Upper lobe of left lung (tissue), 6 donors: ENCODE data around the gene GASK1A. TPM values are rescaled to one million over a fixed set of nuclear protein-coding genes. Genes with fewer than 3 reads are reported as not detected.
"Not testable (repeated sequence)": the region's sequence is repeated elsewhere in the genome, so short reads cannot be mapped to it uniquely, and the experiment has no call there.

Experiments used
- ATAC-seq, 2 donors: fragments of 200-7000 bp; cut with Tn5 transposase; one replicate each; pipeline ENCODE4 v1.9.1; 2022; ENCODE audit warnings: mild to moderate bottlenecking in 2 of 2, moderate library complexity in 2 of 2; ENCODE audit not compliant: low FRiP score in 2 of 2
- DNase-seq, 2 donors: peaks; one replicate each; pipeline ENCODE4 v3.0.0-alpha.2; 2019 to 2020
- H3K27ac ChIP-seq, 4 donors: fragments of 200-600 bp; sonication (generic); one replicate each; pipeline ENCODE4 v1.5.1; 2016 to 2019
- H3K27me3 ChIP-seq, 4 donors: fragments of 200-600 bp; sonication (generic); one replicate each; pipeline ENCODE4 v1.5.1; 2017 to 2019
- H3K36me3 ChIP-seq, 4 donors: fragments of 200-600 bp; sonication (generic); one replicate each; pipeline ENCODE4 v1.5.1; 2016 to 2019
- H3K4me1 ChIP-seq, 4 donors: fragments of 200-600 bp; sonication (generic); one replicate each; pipeline ENCODE4 v1.5.1; 2018 to 2019
- H3K4me3 ChIP-seq, 4 donors: fragments of 200-600 bp; sonication (generic); one replicate each; pipeline ENCODE4 v1.5.1; 2017 to 2019; ENCODE audit warnings: mild to moderate bottlenecking in 2 of 4, moderate library complexity in 1 of 4
- H3K9me3 ChIP-seq, 4 donors: fragments of 200-600 bp; sonication (generic); one replicate each; pipeline ENCODE4 v1.5.1; 2018 to 2019
- EP300 ChIP-seq, 4 donors: sonication (generic); formaldehyde crosslinking; IDR thresholded peaks; one replicate each; pipeline ENCODE4 v1.5.1; 2017; ENCODE audit warnings: antibody characterized with exemption in 4 of 4, control low read depth in 2 of 4
- POLR2A ChIP-seq, 4 donors: fragments of 450-650 bp; IDR thresholded peaks; one replicate each; pipeline ENCODE4 v1.5.1; 2016 to 2017; ENCODE audit warnings: antibody characterized with exemption in 4 of 4, mild to moderate bottlenecking in 2 of 4
- POLR2AphosphoS5 ChIP-seq, 2 donors: sonication (generic); formaldehyde crosslinking; IDR thresholded peaks; one replicate each; pipeline ENCODE4 v1.5.1; 2017; ENCODE audit warnings: antibody characterized with exemption in 2 of 2
- WGBS, 2 donors: methylation state at CpG; one replicate each; pipeline ENCODE4 v1.1.5; 2017 to 2018; 5-methylcytosine and 5-hydroxymethylcytosine counted together
- total RNA-seq, 6 donors: library from RNA; depleted of rRNA in 4 of 6; stranded (reverse); fragments of >200 nt in 4 of 6; gene quantifications; one replicate each; pipeline versions ENCODE4 v1.1.0 to v1.2.1, GENCODE V29; 2016 to 2021
- TF ChIP-seq, protein P1 (sequence below), 6 experiments: fragments of 450-650 bp in 4 of 6; fragments of 200-600 bp in 2 of 6; sonication (generic) in 2 of 6; IDR thresholded peaks; one replicate each; pipeline ENCODE4 v1.5.1; 2016 to 2019; ENCODE audit warnings: antibody characterized with exemption in 6 of 6
- donor health status: DM: no; HTN: no; CAD: no; lungs with moderate emphysema.
- donor health status: DM: no; HTN: yes; CAD: no; lungs with severe emphysema.

Gene GASK1A
- total RNA-seq, 6 donors from 2014 or later = 2.5 to 9.4 (median 7.7) TPM

- peak; percentile 23 to 30 for ATAC-seq
- H3K27me3 ChIP-seq = no peaks in the 10 kb centered on the region
- no peaks in the 10 kb centered on the region for H3K36me3 ChIP-seq
- H3K9me3 ChIP-seq = no peaks in the 10 kb centered on the region
- DNase-seq = peak in 1 of 2 donors; percentile 21
- no peaks in the 10 kb centered on the region for H3K4me1 ChIP-seq
- TF ChIP-seq, protein P1, sequence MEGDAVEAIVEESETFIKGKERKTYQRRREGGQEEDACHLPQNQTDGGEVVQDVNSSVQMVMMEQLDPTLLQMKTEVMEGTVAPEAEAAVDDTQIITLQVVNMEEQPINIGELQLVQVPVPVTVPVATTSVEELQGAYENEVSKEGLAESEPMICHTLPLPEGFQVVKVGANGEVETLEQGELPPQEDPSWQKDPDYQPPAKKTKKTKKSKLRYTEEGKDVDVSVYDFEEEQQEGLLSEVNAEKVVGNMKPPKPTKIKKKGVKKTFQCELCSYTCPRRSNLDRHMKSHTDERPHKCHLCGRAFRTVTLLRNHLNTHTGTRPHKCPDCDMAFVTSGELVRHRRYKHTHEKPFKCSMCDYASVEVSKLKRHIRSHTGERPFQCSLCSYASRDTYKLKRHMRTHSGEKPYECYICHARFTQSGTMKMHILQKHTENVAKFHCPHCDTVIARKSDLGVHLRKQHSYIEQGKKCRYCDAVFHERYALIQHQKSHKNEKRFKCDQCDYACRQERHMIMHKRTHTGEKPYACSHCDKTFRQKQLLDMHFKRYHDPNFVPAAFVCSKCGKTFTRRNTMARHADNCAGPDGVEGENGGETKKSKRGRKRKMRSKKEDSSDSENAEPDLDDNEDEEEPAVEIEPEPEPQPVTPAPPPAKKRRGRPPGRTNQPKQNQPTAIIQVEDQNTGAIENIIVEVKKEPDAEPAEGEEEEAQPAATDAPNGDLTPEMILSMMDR (IDR thresholded peaks at IDR 0.05) = no peak
- no peak for TF ChIP-seq POLR2AphosphoS5 (IDR thresholded peaks at IDR 0.05)
- no peak for TF ChIP-seq EP300 (IDR thresholded peaks at IDR 0.05)
- TF ChIP-seq POLR2A (IDR thresholded peaks at IDR 0.05) = no peak
- H3K4me3 ChIP-seq = no peak overlapping the region
- H3K27ac ChIP-seq = no peak overlapping the region
- WGBS, 2 donors = 75 to 86% methylated on average over 4 to 5 of the region's 5 CpGs
Measured at GRCh38 chr3:43063114-43063513, 84.0 kb downstream of the GASK1A start.

DNA sequence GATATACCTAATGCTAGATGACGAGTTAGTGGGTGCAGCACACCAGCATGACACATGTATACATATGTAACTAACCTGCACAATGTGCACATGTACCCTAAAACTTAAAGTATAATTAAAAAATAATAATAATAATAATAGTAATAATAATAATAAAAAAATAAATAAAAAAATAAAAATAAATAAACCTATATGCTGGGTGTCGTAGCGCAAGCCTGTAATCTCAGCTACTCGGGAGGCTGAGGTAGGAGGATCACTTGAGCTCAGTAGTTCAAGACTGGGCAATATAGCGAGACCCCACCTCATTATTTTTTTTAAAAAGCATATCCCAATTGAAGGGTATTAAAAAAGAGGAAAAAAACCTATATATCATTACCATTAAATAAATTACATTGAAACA lies 91.6 kb downstream of the GASK1A start:
- H3K27me3 ChIP-seq, H3K9me3 ChIP-seq, ATAC-seq, H3K36me3 ChIP-seq, DNase-seq, H3K4me1 ChIP-seq, H3K27ac ChIP-seq, H3K4me3 ChIP-seq: not testable (repeated sequence)
- WGBS, 2 donors = 95 to 99% methylated on average over 4 of the region's 5 CpGs

DNA sequence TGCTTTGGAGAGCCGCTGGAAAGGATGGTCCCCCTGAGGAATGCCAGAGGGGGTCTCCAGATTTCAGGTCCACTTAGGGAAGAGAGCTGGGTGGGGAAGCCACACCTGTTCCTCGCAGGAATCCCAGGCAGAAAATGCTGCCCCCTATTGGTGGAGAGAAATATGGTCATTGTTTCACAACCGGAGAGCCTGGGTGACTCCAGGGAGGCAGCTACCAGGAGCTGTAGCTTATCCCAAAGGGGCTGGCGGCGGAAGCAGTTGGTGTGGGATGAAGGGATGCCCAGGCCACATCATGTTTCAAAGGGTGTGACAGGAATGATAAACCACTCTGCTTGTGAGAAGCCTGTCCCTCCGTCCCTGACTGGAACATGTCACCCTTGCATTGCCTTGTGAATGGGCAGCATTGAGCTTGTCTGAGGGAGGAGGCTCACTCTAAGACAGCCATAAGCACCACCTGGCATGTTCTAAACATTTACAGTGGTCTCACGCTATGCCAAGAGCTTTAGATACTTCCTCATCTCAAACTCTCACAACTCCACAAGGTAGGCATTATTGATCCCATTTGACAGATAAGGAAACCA lies 92.3 kb downstream of the GASK1A start:
- Histone ChIP-seq H3K27ac (no peak overlapping the region), H3K4me3 (no peak overlapping the region), H3K4me1 (no peaks in the 10 kb centered on the region), H3K36me3 (no peaks in the 10 kb centered on the region), H3K27me3 (no peaks in the 10 kb centered on the region), H3K9me3 (no peaks in the 10 kb centered on the region)
- no peak for ATAC-seq
- DNase-seq = no peak
- TF ChIP-seq POLR2A (IDR thresholded peaks at IDR 0.05) = no peak
- TF ChIP-seq, protein P1 (IDR thresholded peaks at IDR 0.05) = peak in 4 of 6 experiments; percentile 5 to 30 (median 22)
- 58 to 69% methylated on average over 6 to 7 of the region's 7 CpGs for WGBS, 2 donors

DNA sequence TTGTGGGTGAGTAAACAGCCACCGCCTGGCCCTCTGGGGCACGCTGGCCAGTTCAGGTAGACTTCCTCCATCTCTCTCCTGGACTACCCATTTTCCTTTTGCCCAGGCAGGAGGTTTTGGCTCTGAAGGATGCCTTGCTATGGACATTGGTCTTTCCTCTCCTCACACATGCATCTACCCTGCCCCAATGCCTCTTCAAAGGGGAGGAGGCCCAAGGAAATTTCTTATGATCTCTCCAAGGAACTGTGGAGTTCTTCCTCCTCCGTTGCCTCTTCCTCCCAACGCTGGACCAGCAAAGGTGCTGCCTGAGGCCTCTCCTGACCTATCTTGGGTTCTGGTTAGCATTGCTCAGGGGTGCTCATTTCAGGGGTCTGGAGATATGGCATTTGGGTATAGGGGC lies 93.2 kb downstream of the GASK1A start:
- ATAC-seq (no peak), DNase-seq (no peak)
- 88 to 92% methylated on average over 3 to 4 of the region's 4 CpGs for WGBS, 2 donors
- no peak overlapping the region for H3K4me3 ChIP-seq
- H3K27me3 ChIP-seq = no peaks in the 10 kb centered on the region
- H3K9me3 ChIP-seq = no peaks in the 10 kb centered on the region
- TF ChIP-seq POLR2AphosphoS5 (IDR thresholded peaks at IDR 0.05) = no peak
- TF ChIP-seq EP300 (IDR thresholded peaks at IDR 0.05) = no peak
- TF ChIP-seq POLR2A (IDR thresholded peaks at IDR 0.05) = no peak
- TF ChIP-seq, protein P1 (IDR thresholded peaks at IDR 0.05) = no peak
- H3K27ac ChIP-seq = no peak overlapping the region
- H3K4me1 ChIP-seq = no peaks in the 10 kb centered on the region
- no peaks in the 10 kb centered on the region for H3K36me3 ChIP-seq

DNA sequence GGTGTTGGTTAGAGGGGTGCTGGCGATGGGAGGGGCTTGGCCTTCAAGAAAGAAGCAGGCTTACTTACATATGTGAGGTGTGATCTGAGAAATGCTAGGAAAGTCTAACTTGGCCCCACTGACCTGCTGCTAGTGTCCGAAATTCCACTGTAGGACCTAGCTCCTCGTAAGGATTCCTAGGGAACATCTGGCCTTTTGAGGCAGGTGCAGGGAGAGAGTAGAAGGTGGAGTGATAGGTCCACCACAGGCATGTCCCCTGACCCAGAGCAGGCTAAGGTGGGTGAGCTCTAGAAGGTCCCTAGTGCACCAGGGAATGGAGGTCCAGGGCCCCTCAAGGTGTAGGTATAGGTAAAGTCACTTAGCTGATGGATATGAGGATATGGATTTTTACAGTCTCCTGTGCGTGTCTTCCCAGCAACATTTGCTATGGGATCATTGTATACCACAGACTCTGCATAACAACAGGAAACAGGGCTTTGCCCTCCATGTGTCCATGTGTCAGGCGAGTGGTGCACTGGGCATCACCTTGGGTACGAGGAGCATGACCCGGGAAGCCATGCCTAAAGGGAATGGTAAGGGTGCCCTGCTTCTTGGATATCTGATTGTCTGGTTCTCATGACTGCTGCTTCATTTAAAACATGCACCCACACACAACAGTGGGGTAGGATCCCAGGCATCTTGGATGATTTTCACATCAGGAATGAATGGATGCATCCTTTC lies 94.2 kb downstream of the GASK1A start:
- Histone ChIP-seq H3K36me3 (peaks cover 0 to 4% (median 0%) of the 10 kb centered on the region in 4 donors), H3K27me3 (no peaks in the 10 kb centered on the region), H3K4me1 (no peaks in the 10 kb centered on the region), H3K27ac (no peak overlapping the region), H3K9me3 (no peaks in the 10 kb centered on the region), H3K4me3 (no peak overlapping the region)
- DNase-seq (no peak), ATAC-seq (peak; percentile 7 to 35)
- 88 to 94% methylated on average over 5 to 7 of the region's 7 CpGs for WGBS, 2 donors
- TF ChIP-seq POLR2AphosphoS5 (IDR thresholded peaks at IDR 0.05) (no peak), EP300 (IDR thresholded peaks at IDR 0.05) (no peak), POLR2A (IDR thresholded peaks at IDR 0.05) (no peak)
- TF ChIP-seq, protein P1 (IDR thresholded peaks at IDR 0.05) = no peak
